ENCODE results near the gene PTPN7.
"Not testable (repeated sequence)": the region's sequence is repeated elsewhere in the genome, so short reads cannot be mapped to it uniquely, and the experiment has no call there.

Gene PTPN7

DNA sequence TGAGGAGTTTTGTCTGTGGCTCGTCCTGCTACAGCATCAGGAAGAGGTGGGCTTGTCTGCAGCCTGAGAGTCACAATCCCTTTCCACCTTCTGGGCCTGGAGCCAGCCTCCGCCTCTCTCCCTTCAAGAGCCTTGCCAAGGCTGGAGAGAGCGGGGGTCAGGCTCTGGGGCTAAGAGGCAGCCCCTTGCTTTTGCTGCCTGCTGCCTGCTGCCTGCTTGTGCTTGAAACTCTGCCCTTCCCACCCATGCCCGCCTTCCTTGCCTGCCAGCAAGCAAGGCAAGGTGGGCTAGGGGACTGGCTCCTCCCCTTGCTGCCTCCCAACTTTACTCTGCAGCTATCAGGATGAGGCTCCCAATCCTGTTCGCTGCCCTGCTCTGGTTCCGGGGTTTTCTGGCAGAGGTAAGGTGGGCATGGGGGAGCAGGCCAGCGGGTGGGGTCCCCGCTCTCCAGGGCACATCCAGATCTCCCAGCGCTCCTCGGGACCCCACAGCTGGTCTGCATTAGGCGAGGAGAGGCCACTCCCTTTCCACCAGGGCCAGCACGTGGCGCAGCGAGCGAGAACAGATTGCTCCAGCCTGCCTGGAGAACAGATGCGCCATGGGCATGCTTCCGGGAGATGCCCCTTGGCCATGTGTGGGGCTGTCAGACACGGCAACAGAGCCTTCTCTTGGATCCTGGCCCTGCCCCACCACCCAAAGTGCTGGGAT lies 7.5 kb upstream of the PTPN7 start:
- no peaks in the 10 kb centered on the region for H3K36me3 ChIP-seq (ENCODE audit: insufficient read depth, low read length)
- H3K4me3 ChIP-seq (ENCODE audit: low read length) = no peak overlapping the region
- no peaks in the 10 kb centered on the region for H3K4me1 ChIP-seq (ENCODE audit: insufficient read depth, low read length)
- no peak overlapping the region for H2AFZ ChIP-seq (ENCODE audit: low read depth, low read length)
- peaks cover 34% of the 10 kb centered on the region for H3K27me3 ChIP-seq (ENCODE audit: insufficient read depth, low read length)
- no peaks in the 10 kb centered on the region for H3K9me3 ChIP-seq (ENCODE audit: low read length)

DNA sequence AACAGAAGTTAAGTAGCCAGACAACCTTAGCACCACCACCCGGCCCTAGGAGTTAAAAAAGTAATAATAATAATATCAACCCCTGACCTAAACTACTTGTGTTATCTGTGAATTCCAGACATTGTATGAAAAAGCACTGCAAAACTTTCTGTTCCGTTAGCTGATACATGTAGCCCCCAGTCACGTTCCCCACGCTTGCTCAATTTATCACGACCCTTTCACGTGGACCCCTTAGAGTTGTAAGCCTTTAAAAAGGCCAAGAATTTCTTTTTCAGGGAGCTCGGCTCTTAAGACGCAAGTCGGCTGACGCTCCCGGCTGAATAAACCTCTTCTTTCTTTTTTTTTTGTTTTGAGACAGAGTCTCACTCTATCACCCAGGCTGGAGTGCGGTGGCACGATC lies 6.7 kb upstream of the PTPN7 start:
- peaks cover 34% of the 10 kb centered on the region for H3K27me3 ChIP-seq (ENCODE audit: insufficient read depth, low read length)
- H3K4me1 ChIP-seq (ENCODE audit: insufficient read depth, low read length); H3K9me3 ChIP-seq (ENCODE audit: low read length); H3K36me3 ChIP-seq (ENCODE audit: insufficient read depth, low read length); H3K4me3 ChIP-seq (ENCODE audit: low read length); H2AFZ ChIP-seq (ENCODE audit: low read depth, low read length): not testable (repeated sequence)

DNA sequence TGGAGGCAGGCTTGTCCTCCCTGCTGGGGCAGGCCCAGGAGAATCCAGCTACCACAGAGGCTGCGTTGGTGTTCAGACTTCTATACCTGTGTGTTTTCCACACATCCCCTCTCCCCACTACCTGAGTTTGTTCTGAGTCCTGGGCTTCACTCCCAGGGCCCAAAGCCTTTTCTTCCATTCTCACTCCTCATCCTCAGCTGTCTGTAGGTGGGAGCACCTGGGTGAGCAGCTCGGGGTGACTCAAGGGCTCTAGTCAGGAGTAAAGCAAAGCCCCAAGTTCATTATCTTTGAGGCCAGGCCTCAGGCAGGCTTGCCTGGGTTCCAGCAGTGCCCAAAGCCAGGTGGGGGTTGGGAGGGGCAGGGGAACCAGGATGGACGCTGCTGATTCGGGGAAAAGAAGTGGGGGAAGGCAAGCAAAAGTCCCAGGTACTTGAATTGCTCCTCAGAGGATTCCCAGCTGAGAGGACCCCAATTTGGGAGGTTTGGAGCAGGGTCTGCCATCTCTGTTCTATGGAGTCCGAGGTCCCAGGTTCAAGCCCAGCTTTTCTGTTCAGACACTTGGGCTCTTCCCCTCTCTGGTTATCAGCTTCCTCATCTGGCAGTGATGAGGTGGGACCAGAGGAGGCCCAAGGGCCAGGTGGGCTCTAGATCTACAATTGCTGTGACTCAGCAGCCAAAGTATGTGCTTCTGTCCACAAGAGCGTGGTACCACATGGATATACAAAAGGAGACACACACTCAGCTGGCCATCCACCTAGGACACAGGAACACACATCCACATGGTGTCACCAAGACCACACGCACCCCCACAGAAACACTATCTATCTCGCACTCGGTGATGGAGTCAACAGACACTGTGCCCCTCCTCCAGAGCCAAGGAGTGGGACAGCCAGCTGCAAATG lies 5.8 kb upstream of the PTPN7 start:
- Histone ChIP-seq H3K4me3 (ENCODE audit: low read length) (no peak overlapping the region), H3K4me1 (ENCODE audit: insufficient read depth, low read length) (no peaks in the 10 kb centered on the region), H3K36me3 (ENCODE audit: insufficient read depth, low read length) (no peaks in the 10 kb centered on the region), H3K27me3 (ENCODE audit: insufficient read depth, low read length) (peaks cover 39% of the 10 kb centered on the region), H2AFZ (ENCODE audit: low read depth, low read length) (no peak overlapping the region), H3K9me3 (ENCODE audit: low read length) (no peaks in the 10 kb centered on the region)

DNA sequence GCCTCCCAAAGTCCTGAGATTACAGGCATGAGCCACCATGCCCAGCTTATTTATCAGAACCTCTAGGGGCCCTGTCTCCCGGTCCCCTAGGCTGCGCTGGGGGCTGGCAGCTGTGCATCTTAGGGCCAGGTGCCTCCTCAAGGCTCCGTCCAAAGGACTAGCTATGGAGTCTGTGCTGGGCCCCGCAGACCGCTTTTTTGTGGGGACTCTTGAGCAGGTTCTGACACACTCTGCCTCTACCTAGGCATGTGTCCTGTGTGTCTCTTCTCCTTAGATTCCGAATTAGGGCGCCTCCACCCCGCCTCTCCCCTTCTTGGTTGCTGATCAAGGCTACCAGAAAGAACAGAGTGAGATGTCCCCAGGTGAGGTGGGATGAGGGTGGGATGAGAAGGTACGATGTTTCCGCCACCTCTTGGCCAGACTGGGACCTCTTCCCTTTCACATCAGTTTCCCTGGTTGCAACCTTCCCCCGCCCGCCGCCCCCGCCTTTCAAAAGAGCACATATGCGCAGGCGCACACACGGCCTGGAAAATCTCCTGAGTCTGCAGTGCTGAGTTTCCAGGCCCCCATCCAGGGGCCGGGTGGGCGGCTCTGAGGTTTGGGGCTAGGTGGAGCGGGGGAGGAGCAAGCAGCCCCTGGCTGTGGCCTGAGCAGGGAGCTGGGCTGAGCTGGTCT lies 5.0 kb upstream of the PTPN7 start:
- Histone ChIP-seq H3K27me3 (ENCODE audit: insufficient read depth, low read length) (peaks cover 47% of the 10 kb centered on the region), H3K4me1 (ENCODE audit: insufficient read depth, low read length) (no peaks in the 10 kb centered on the region), H2AFZ (ENCODE audit: low read depth, low read length) (no peak overlapping the region), H3K36me3 (ENCODE audit: insufficient read depth, low read length) (no peaks in the 10 kb centered on the region), H3K4me3 (ENCODE audit: low read length) (no peak overlapping the region), H3K9me3 (ENCODE audit: low read length) (no peaks in the 10 kb centered on the region)

DNA sequence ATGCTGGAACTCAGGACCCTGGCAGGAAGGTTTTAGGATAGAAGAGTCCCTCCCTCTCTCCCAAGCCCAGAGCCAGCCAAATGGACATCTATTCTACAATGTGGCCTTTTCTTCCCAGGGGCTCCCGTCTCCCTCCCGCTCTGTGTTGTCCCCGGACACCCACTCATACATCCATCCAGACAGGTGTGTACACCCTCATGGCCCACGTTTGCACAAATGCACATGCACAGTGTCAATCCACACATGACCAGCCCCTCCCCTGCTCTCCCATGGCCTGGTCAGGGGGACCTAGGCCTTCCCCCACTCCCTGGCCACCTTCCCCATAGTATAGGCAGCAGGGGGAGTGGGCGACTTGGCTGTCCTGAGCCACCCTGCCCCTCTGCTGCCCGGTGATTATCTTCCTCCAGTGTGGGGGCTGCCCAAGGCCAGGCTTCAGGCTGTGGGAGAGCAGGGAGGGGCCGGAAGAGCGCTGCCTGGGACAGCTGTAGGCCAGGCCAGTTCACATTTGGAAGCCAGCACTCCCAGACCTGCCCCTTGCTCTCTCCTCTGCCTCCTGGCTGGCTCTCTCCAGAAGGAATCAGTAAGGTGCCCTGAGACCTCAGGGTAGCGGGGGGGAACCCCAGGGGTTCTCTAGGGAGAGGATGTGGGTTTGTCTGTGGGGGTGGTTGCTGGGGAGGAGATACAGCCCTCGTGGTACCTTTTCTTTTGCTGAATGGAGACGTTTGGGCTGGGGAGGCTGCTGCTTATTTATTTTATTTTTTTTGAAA lies 4.1 kb upstream of the PTPN7 start:
- Histone ChIP-seq H3K9me3 (ENCODE audit: low read length) (no peaks in the 10 kb centered on the region), H2AFZ (ENCODE audit: low read depth, low read length) (no peak overlapping the region), H3K36me3 (ENCODE audit: insufficient read depth, low read length) (no peaks in the 10 kb centered on the region), H3K27me3 (ENCODE audit: insufficient read depth, low read length) (peaks cover 44% of the 10 kb centered on the region), H3K4me1 (ENCODE audit: insufficient read depth, low read length) (no peaks in the 10 kb centered on the region), H3K4me3 (ENCODE audit: low read length) (no peak overlapping the region)

DNA sequence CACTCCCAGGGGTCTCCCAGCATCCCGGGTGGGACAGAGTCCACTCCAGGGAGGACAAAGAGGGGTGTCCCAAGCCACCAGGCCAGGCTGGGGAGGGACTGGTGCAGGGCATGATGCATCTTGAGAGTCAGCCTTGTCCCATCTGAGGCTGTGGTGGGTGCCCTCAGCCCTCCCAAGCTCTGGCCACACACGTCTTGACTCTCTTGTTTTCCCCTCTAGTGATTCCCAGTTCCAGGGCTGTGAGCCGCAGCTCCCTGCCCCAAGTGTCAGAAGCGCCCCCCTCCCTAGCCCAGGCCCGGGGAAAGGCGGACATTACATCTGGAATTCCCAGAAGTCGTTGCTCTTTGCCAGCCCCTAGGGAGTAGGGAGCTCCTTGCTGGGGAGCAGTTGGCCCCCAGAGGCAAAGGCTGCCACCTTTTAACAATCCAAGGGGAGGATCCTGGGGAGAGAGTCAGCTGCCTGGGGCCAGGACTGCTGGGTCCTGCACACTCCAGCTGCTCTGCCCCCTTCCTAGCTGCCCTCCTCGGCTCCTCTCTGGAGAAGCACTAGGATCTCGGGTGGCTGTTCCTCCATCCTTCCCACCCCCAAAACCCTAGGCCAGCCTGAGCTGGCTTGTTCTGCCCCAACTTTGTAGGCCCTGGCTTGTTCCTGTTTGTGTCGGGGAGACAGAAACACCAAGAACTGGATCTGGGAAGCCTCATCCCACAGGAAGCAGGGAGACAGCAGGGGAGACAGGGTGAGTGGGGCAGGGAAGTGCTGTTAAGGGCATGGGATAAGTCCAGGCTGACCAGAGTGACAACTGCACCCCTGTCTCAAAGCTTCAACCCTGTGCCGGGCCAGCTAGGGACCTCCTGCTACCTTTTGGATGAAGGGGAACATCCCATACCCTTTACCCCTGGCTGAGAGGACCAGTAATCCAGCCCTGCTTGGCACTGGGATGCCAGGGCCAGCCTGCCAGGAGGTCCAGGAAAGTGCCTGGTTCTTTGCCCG lies 3.2 kb upstream of the PTPN7 start:
- peaks cover 41% of the 10 kb centered on the region for H3K27me3 ChIP-seq (ENCODE audit: insufficient read depth, low read length)

DNA sequence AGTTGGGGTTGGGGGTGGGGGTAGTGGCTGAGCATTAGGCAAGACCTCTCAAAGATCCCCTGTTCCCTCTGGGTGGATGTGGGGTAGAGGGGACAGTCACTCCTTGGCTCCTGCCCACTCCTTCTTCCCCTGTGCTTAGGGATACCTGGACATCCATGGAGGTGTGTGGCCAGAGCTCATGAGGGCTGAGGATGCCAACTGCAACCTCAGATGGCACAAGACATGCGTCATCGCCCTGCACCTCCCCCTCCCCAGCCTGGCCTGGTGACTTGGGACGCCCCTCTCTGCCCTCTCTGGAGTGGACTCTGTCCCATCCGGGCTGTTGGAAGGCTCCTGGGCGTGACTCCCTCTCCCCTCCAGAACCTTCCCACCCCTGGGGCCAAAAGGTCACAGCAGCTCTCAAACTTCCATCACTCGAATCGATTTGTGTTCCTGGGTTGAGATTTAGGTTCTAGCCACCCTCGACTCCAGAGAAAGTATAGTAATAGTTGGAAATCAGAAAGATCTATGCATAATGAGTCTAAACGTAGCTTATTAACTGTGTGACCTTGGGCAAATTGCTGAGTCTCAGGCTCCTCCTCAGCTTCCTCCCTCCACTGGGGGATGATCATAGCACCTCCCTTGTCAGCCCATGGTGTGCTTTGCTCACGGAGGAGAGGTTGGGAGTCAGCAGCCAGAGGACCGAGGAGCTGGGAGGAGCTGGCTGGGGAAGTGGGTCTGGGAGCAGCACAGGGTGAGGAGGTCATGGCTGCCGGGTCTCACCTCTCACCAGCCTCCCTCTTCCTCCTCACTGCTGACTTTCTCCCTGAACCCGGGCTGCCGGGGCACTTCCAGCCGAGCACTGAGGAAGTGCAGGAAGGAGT lies 2.2 kb upstream of the PTPN7 start:
- Histone ChIP-seq H3K36me3 (ENCODE audit: insufficient read depth, low read length) (no peaks in the 10 kb centered on the region), H3K4me1 (ENCODE audit: insufficient read depth, low read length) (no peaks in the 10 kb centered on the region), H3K27me3 (ENCODE audit: insufficient read depth, low read length) (peaks cover 40% of the 10 kb centered on the region), H3K9me3 (ENCODE audit: low read length) (no peaks in the 10 kb centered on the region), H2AFZ (ENCODE audit: low read depth, low read length) (no peak overlapping the region), H3K4me3 (ENCODE audit: low read length) (no peak overlapping the region)

More for the DNA sequence above, 3.2 kb upstream of the PTPN7 start:
- Histone ChIP-seq H3K4me3 (ENCODE audit: low read length) (no peak overlapping the region), H3K4me1 (ENCODE audit: insufficient read depth, low read length) (no peaks in the 10 kb centered on the region), H3K9me3 (ENCODE audit: low read length) (no peaks in the 10 kb centered on the region), H2AFZ (ENCODE audit: low read depth, low read length) (no peak overlapping the region), H3K36me3 (ENCODE audit: insufficient read depth, low read length) (no peaks in the 10 kb centered on the region)

DNA sequence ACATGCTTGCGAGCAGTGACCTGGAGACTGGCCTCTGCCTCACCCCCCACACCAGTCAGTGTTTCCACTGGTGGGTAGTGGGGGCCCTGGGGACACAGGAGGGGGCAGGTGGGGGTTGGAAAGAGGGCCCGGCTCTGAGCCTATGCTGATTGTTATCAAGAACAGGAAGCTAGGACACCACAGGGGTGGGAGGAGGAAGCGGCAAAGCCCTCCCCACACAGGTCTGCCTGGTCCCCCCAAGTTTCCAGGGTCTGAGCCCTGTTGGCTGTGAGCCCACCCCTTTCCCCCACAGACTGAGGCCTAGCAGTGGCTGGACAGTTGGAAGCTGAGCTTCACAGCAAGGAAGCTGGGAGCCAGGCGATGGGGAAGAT lies 1.6 kb upstream of the PTPN7 start:
- Histone ChIP-seq H3K27me3 (ENCODE audit: insufficient read depth, low read length) (peaks cover 40% of the 10 kb centered on the region), H3K36me3 (ENCODE audit: insufficient read depth, low read length) (no peaks in the 10 kb centered on the region), H3K4me3 (ENCODE audit: low read length) (no peak overlapping the region), H3K9me3 (ENCODE audit: low read length) (no peaks in the 10 kb centered on the region), H2AFZ (ENCODE audit: low read depth, low read length) (no peak overlapping the region), H3K4me1 (ENCODE audit: insufficient read depth, low read length) (no peaks in the 10 kb centered on the region)

DNA sequence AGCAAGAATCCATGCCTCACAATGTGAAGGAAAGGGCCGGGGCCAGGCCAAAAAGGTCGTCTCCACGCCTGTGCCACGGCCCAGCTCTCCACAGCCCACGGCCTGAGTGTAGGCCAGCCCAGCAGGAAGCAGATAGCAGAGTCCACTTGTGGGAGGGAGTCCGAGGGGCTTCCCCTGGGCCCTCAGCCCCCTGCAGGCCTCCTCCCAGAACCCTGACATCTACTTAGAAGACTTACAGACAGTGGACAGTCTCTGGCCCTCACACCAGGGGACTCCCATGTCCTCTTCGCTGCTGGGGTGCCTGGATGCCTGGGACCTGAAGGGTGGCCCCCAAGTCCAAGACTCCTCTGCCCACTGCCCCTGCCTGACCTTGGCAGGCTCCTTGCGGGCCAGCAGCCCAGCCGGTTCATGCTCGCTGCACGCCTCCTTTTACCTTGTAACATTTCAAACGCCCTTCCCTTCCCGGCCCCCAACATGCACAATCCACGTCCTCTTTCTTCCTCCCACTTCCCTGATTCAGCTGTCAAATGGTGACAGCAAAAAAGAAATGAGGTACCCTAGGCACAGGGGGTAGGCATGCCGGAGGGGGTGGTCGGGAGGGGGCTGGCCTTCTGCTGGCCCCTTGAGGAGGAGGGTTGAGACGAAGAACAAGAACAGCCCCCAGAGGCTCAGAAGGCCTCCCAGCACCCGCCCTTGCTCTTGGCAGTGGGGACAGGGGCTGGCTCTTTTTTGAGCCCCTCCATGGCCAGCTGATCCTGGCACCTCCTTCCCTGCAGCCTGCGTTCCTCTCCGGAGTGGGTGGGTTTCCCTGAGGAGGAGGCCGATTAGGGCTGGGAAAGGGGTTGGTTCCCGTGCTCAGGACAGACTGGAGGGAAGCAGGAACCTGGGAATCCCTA lies 997 bp upstream of the PTPN7 start:
- Histone ChIP-seq H2AFZ (ENCODE audit: low read depth, low read length) (no peak overlapping the region), H3K4me1 (ENCODE audit: insufficient read depth, low read length) (no peaks in the 10 kb centered on the region), H3K9me3 (ENCODE audit: low read length) (no peaks in the 10 kb centered on the region), H3K4me3 (ENCODE audit: low read length) (no peak overlapping the region), H3K36me3 (ENCODE audit: insufficient read depth, low read length) (no peaks in the 10 kb centered on the region), H3K27me3 (ENCODE audit: insufficient read depth, low read length) (peaks cover 36% of the 10 kb centered on the region)

DNA sequence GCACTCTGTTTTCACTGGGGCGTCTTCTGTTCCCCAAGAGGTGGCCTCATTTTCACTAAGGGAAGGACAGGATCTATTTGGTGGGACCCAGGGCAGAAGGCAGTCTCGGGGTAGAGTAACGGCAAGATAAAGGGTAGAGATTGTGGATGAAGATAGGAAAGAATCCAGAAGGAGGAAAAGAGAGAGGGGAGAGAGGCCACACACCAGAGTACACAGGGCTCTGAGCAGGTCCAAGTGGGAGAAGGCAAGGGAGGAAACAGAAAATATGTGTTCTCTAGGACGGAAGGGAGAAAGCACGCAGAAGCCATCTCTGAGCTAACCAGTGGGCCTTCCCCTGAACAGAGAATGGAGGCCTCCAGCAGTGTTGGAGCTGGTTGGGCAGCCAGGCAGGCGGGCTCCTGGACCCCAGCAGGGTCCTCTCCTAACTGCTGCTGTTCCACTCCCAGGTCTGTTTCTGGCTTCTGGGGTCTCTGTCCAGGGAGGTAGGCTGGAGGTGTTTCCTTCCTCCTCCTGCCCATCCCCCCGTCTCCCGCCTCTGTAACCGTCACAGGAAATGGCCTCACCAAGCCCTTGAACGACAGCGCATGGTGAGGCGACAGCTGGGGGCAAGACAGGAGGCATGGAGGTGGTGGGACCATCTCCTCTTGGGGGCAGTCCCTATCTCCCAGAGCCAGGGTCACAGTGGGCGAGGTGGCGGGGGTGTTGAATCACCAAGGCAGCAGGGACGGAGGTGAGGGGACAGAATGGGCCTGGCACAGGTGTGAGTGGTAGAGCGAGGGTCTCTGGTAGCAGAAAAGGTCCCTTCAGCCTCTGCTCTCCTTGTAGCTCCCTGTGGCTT lies 649 bp downstream of the PTPN7 start:
- H3K4me3 ChIP-seq (ENCODE audit: low read length) = no peak overlapping the region

More for the DNA sequence above, 649 bp downstream of the PTPN7 start:
- Histone ChIP-seq H3K4me1 (ENCODE audit: insufficient read depth, low read length) (no peaks in the 10 kb centered on the region), H2AFZ (ENCODE audit: low read depth, low read length) (no peak overlapping the region), H3K36me3 (ENCODE audit: insufficient read depth, low read length) (no peaks in the 10 kb centered on the region), H3K9me3 (ENCODE audit: low read length) (no peaks in the 10 kb centered on the region), H3K27me3 (ENCODE audit: insufficient read depth, low read length) (peaks cover 28% of the 10 kb centered on the region)

All from neuron (in vitro differentiated cells).